Measurements from ENCODE around the gene USP54. TPM values are rescaled to one million over a fixed set of nuclear protein-coding genes. Genes with fewer than 3 reads are reported as not detected.

The USP54 gene
- total and polyA plus RNA-seq, 2 donors (not counting 1 experiment from before 2014, with no cell fraction given): 7.8 to 9.9 TPM

- no peak overlapping the region for H2AFZ ChIP-seq (ENCODE audit: low read length)
- H3K79me2 ChIP-seq (ENCODE audit: control insufficient read depth, insufficient read depth, low read length): no peaks in the 10 kb centered on the region
- H3K4me1 ChIP-seq (ENCODE audit: control insufficient read depth, extremely low read depth, insufficient read depth, low read length): no peaks in the 10 kb centered on the region
- H3K27ac ChIP-seq (ENCODE audit: insufficient read depth, low read length): no peak overlapping the region
- no peaks in the 10 kb centered on the region for H3K9me3 ChIP-seq (ENCODE audit: control insufficient read depth, insufficient read depth, low read depth, low read length)
- no peak overlapping the region for H3K9ac ChIP-seq (ENCODE audit: insufficient read depth, low read length)
- H4K20me1 ChIP-seq (ENCODE audit: control insufficient read depth, extremely low read depth, insufficient read depth, low read length): no peaks in the 10 kb centered on the region
- peaks cover 1% of the 10 kb centered on the region for H3K36me3 ChIP-seq (ENCODE audit: control insufficient read depth, insufficient read depth, low read length)
- H3K4me3 ChIP-seq (replicated peaks in 1 of 4; ENCODE audit: control extremely low read depth in 1 of 4, insufficient read depth in 1 of 4, low read depth in 3 of 4, low read length in 4 of 4): no peak overlapping the region
- no peak overlapping the region for H3K4me2 ChIP-seq (ENCODE audit: extremely low read depth, insufficient read depth, low read length)
- no peak for DNase-seq (ENCODE audit: low read depth in 2 of 2)
- H3K27me3 ChIP-seq (ENCODE audit: control insufficient read depth, insufficient read depth, low read length): no peaks in the 10 kb centered on the region
- TF ChIP-seq, protein P1, sequence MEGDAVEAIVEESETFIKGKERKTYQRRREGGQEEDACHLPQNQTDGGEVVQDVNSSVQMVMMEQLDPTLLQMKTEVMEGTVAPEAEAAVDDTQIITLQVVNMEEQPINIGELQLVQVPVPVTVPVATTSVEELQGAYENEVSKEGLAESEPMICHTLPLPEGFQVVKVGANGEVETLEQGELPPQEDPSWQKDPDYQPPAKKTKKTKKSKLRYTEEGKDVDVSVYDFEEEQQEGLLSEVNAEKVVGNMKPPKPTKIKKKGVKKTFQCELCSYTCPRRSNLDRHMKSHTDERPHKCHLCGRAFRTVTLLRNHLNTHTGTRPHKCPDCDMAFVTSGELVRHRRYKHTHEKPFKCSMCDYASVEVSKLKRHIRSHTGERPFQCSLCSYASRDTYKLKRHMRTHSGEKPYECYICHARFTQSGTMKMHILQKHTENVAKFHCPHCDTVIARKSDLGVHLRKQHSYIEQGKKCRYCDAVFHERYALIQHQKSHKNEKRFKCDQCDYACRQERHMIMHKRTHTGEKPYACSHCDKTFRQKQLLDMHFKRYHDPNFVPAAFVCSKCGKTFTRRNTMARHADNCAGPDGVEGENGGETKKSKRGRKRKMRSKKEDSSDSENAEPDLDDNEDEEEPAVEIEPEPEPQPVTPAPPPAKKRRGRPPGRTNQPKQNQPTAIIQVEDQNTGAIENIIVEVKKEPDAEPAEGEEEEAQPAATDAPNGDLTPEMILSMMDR (conservative IDR thresholded peaks at IDR 0.05 in 1 of 2, IDR thresholded peaks at IDR 0.05 in 1 of 2; ENCODE audit: low read depth in 1 of 2, low read length in 2 of 2): no peak
- no peak for TF ChIP-seq EZH2 (IDR thresholded peaks at IDR 0.05; ENCODE audit: low read length, missing control alignments)
Observed at GRCh38 chr10:73456187-73456890, 134.8 kb downstream of the USP54 start.

DNA sequence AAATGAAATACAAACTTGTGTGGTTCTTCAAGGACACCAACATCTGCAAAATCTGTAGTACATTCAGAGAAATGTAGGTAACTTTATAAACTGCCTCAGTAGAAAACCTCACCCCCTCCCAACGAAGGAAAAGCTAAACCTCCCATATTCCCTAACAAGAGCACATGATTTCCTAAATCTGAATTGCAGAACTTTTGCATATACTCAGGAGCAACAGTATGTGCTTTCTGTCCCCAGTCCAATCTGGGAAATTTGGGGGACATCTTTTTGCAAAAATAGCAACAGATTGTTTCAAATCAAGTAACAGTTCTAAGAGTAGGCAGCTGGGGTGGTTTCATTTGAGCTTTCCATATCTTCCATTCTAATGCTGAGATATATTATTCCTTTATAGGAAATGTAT is 142.0 kb downstream of the USP54 start:
- Histone ChIP-seq H3K9ac (ENCODE audit: insufficient read depth, low read length) (no peak overlapping the region), H3K79me2 (ENCODE audit: control insufficient read depth, insufficient read depth, low read length) (no peaks in the 10 kb centered on the region), H3K4me1 (ENCODE audit: control insufficient read depth, extremely low read depth, insufficient read depth, low read length) (no peaks in the 10 kb centered on the region), H3K36me3 (ENCODE audit: control insufficient read depth, insufficient read depth, low read length) (peaks cover 3% of the 10 kb centered on the region), H4K20me1 (ENCODE audit: control insufficient read depth, extremely low read depth, insufficient read depth, low read length) (no peaks in the 10 kb centered on the region), H3K27me3 (ENCODE audit: control insufficient read depth, insufficient read depth, low read length) (no peaks in the 10 kb centered on the region), H3K9me3 (ENCODE audit: control insufficient read depth, insufficient read depth, low read depth, low read length) (no peaks in the 10 kb centered on the region), H3K4me3 (replicated peaks in 1 of 4; ENCODE audit: control extremely low read depth in 1 of 4, insufficient read depth in 1 of 4, low read depth in 3 of 4, low read length in 4 of 4) (no peak overlapping the region), H3K27ac (ENCODE audit: insufficient read depth, low read length) (no peak overlapping the region), H2AFZ (ENCODE audit: low read length) (no peak overlapping the region), H3K4me2 (ENCODE audit: extremely low read depth, insufficient read depth, low read length) (no peak overlapping the region)
- TF ChIP-seq EZH2 (IDR thresholded peaks at IDR 0.05; ENCODE audit: low read length, missing control alignments): no peak
- TF ChIP-seq, protein P1 (conservative IDR thresholded peaks at IDR 0.05 in 1 of 2, IDR thresholded peaks at IDR 0.05 in 1 of 2; ENCODE audit: low read depth in 1 of 2, low read length in 2 of 2): no peak
- DNase-seq (ENCODE audit: low read depth in 2 of 2): no peak

GRCh38 chr10:73448384-73448783 is 142.8 kb downstream of the USP54 start:
- Histone ChIP-seq H3K27ac (ENCODE audit: insufficient read depth, low read length) (no peak overlapping the region), H3K36me3 (ENCODE audit: control insufficient read depth, insufficient read depth, low read length) (peaks cover 5% of the 10 kb centered on the region), H3K9me3 (ENCODE audit: control insufficient read depth, insufficient read depth, low read depth, low read length) (no peaks in the 10 kb centered on the region), H4K20me1 (ENCODE audit: control insufficient read depth, extremely low read depth, insufficient read depth, low read length) (no peaks in the 10 kb centered on the region), H3K79me2 (ENCODE audit: control insufficient read depth, insufficient read depth, low read length) (no peaks in the 10 kb centered on the region), H3K4me3 (replicated peaks in 1 of 4; ENCODE audit: control extremely low read depth in 1 of 4, insufficient read depth in 1 of 4, low read depth in 3 of 4, low read length in 4 of 4) (no peak overlapping the region), H3K9ac (ENCODE audit: insufficient read depth, low read length) (no peak overlapping the region), H2AFZ (ENCODE audit: low read length) (no peak overlapping the region), H3K27me3 (ENCODE audit: control insufficient read depth, insufficient read depth, low read length) (no peaks in the 10 kb centered on the region), H3K4me1 (ENCODE audit: control insufficient read depth, extremely low read depth, insufficient read depth, low read length) (no peaks in the 10 kb centered on the region), H3K4me2 (ENCODE audit: extremely low read depth, insufficient read depth, low read length) (no peak overlapping the region)
- TF ChIP-seq, protein P1 (conservative IDR thresholded peaks at IDR 0.05 in 1 of 2, IDR thresholded peaks at IDR 0.05 in 1 of 2; ENCODE audit: low read depth in 1 of 2, low read length in 2 of 2): no peak
- TF ChIP-seq EZH2 (IDR thresholded peaks at IDR 0.05; ENCODE audit: low read length, missing control alignments): no peak
- DNase-seq (ENCODE audit: low read depth in 2 of 2): no peak

Other genes starting within 250 kb of the USP54 start
- gene CFAP70, start 232.5 kb downstream of the USP54 start, total RNA-seq: 1.0 and 1.3 TPM in 2 replicates
- gene CFAP70, start 232.5 kb downstream of the USP54 start, polyA plus RNA-seq: 0.18 and 0.19 TPM in 2 replicates
- gene ANXA7, start 177.3 kb downstream of the USP54 start, total RNA-seq: 85.5 and 132 TPM in 2 replicates
- gene ANXA7, start 177.3 kb downstream of the USP54 start, polyA plus RNA-seq: 150 and 169 TPM in 2 replicates
- 0.77 and 1.5 TPM in 2 replicates for gene MSS51, start 157.8 kb downstream of the USP54 start, total RNA-seq
- 0.43 and 0.78 TPM in 2 replicates for gene MSS51, start 157.8 kb downstream of the USP54 start, polyA plus RNA-seq
- gene PPP3CB, start 95.3 kb downstream of the USP54 start, total RNA-seq: 21.3 and 27.1 TPM in 2 replicates
- 34.1 and 38.8 TPM in 2 replicates for gene PPP3CB, start 95.3 kb downstream of the USP54 start, polyA plus RNA-seq
- gene MYOZ1, start 50.1 kb upstream of the USP54 start, total RNA-seq: 0.17 and 0.51 TPM in 2 replicates
- gene MYOZ1, start 50.1 kb upstream of the USP54 start, polyA plus RNA-seq: 0.12 TPM in 1 of 2 replicates, not detected in the other
- under 0.01 TPM in 1 of 2 replicates, not detected in the other for gene SYNPO2L, start 64.7 kb upstream of the USP54 start, total RNA-seq
- gene SYNPO2L, start 64.7 kb upstream of the USP54 start, polyA plus RNA-seq: 0.11 and 0.27 TPM in 2 replicates
- gene AGAP5, start 106.8 kb upstream of the USP54 start, total RNA-seq: 1.8 and 3.1 TPM in 2 replicates
- 1.8 and 1.9 TPM in 2 replicates for gene AGAP5, start 106.8 kb upstream of the USP54 start, polyA plus RNA-seq
- 42.9 and 58.0 TPM in 2 replicates for gene SEC24C, start 153.0 kb upstream of the USP54 start, total RNA-seq
- 60.4 and 63.4 TPM in 2 replicates for gene SEC24C, start 153.0 kb upstream of the USP54 start, polyA plus RNA-seq
- gene CHCHD1, start 190.7 kb upstream of the USP54 start, total RNA-seq: 16.2 and 21.3 TPM in 2 replicates
- gene CHCHD1, start 190.7 kb upstream of the USP54 start, polyA plus RNA-seq: 31.0 and 35.8 TPM in 2 replicates
- 47.0 and 60.9 TPM in 2 replicates for gene ZSWIM8, start 194.3 kb upstream of the USP54 start, total RNA-seq
- gene ZSWIM8, start 194.3 kb upstream of the USP54 start, polyA plus RNA-seq: 37.9 and 53.3 TPM in 2 replicates
- 10.5 and 12.6 TPM in 2 replicates for gene NDST2, start 220.3 kb upstream of the USP54 start, total RNA-seq
- gene NDST2, start 220.3 kb upstream of the USP54 start, polyA plus RNA-seq: 15.2 and 17.9 TPM in 2 replicates